ENCODE measurements around the gene VCX2. TPM values are rescaled to one million over a fixed set of nuclear protein-coding genes. Genes with fewer than 3 reads are reported as not detected.

VCX2 gene
- total and polyA plus RNA-seq, 2 donors (not counting 3 experiments of a cell fraction or from before 2014, with no cell fraction given): not detected

DNA sequence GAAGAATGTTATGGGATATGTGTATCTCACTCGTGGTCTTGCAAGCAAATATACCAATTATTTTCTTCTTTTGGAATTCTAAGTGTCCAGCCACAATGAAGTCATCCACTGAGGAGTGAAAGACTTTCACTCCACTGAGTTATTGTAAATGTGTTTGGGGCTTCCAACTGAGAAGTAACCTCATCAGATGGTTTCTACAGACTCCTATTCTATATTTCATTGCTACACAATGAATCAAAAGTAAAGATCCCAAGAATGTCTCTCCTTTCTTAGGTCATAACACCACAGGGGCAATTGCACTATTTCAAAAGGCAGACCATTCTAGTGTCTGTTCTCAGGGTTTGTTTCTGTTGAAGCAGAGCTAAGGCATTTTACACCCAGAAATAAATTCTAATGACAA, 12.3 kb upstream of the VCX2 start:
- no peak overlapping the region for H3K4me3 ChIP-seq (replicated peaks in 1 of 3; ENCODE audit: insufficient read depth in 1 of 3, low read depth in 1 of 3, low read length in 3 of 3)
- dilution Hi-C loops (cut with MboI; ENCODE audit: extremely low pct_ligation_motif_present, low sequenced_read_pairs) (no loop called here), intact Hi-C loops (cut with micrococcal nuclease) (loop anchor here (10.0 kb wide), 1 partner anchor 551 kb away; the partner anchor contains the start of gene ANOS1)
- no TSS peak for BruUV-seq (replicated peaks)
- no peaks in the 10 kb centered on the region for H3K79me2 ChIP-seq (ENCODE audit: control insufficient read depth, insufficient read depth, low read length)
- no peak overlapping the region for H3K9ac ChIP-seq (replicated peaks; ENCODE audit: extremely low read depth, insufficient read depth, low read length)
- H3K4me2 ChIP-seq (ENCODE audit: insufficient read depth, low read length): no peak overlapping the region
- no peak overlapping the region for H2AFZ ChIP-seq (ENCODE audit: low read depth, low read length)
- H3K9me1 ChIP-seq (replicated peaks; ENCODE audit: control insufficient read depth, extremely low read depth, insufficient read depth, low read length): no peaks in the 10 kb centered on the region
- DNase-seq (ENCODE audit: low read depth, low spot score) (no peak), FAIRE-seq (no peak)
- no peak for TF ChIP-seq MYC (IDR thresholded peaks at IDR 0.05; ENCODE audit: low read depth, low read length)
- TF ChIP-seq EZH2 (IDR thresholded peaks at IDR 0.05; ENCODE audit: borderline replicate concordance, low read depth, low read length, severe bottlenecking): no peak
- no peak for TF ChIP-seq GATA2 (IDR thresholded peaks at IDR 0.05; ENCODE audit: insufficient read depth, insufficient read length, low read depth, low read length)
- TF ChIP-seq, protein P1, sequence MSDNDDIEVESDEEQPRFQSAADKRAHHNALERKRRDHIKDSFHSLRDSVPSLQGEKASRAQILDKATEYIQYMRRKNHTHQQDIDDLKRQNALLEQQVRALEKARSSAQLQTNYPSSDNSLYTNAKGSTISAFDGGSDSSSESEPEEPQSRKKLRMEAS (IDR thresholded peaks at IDR 0.05; ENCODE audit: insufficient read depth, insufficient read length): no peak
- TF ChIP-seq, protein P2, sequence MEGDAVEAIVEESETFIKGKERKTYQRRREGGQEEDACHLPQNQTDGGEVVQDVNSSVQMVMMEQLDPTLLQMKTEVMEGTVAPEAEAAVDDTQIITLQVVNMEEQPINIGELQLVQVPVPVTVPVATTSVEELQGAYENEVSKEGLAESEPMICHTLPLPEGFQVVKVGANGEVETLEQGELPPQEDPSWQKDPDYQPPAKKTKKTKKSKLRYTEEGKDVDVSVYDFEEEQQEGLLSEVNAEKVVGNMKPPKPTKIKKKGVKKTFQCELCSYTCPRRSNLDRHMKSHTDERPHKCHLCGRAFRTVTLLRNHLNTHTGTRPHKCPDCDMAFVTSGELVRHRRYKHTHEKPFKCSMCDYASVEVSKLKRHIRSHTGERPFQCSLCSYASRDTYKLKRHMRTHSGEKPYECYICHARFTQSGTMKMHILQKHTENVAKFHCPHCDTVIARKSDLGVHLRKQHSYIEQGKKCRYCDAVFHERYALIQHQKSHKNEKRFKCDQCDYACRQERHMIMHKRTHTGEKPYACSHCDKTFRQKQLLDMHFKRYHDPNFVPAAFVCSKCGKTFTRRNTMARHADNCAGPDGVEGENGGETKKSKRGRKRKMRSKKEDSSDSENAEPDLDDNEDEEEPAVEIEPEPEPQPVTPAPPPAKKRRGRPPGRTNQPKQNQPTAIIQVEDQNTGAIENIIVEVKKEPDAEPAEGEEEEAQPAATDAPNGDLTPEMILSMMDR (IDR thresholded peaks at IDR 0.05; ENCODE audit: extremely low read depth in 1 of 2, insufficient read depth in 1 of 2, low read depth in 1 of 2, low read length in 2 of 2): no peak
- no peak for TF ChIP-seq POLR2A (IDR thresholded peaks at IDR 0.05; ENCODE audit: low read depth, low read length)
- TF ChIP-seq JUN (IDR thresholded peaks at IDR 0.05; ENCODE audit: borderline replicate concordance, insufficient read depth, insufficient read length, low read depth): no peak
- TF ChIP-seq FOS (IDR thresholded peaks at IDR 0.05; ENCODE audit: borderline replicate concordance, insufficient read depth, low read length): no peak
- no peak for TF ChIP-seq POLR2AphosphoS5 (IDR thresholded peaks at IDR 0.05; ENCODE audit: insufficient read depth, low read depth, low read length)
- no peaks in the 10 kb centered on the region for H3K9me3 ChIP-seq (replicated peaks; ENCODE audit: control insufficient read depth, insufficient read depth, low read length)
- H3K27ac ChIP-seq (ENCODE audit: insufficient read depth, low read depth, low read length): no peak overlapping the region
- H3K27me3 ChIP-seq (ENCODE audit: control insufficient read depth in 2 of 2, insufficient read depth in 2 of 2, low read length in 2 of 2): no peaks in the 10 kb centered on the region
- H4K20me1 ChIP-seq (replicated peaks; ENCODE audit: control insufficient read depth, extremely low read depth, insufficient read depth, low read length): no peaks in the 10 kb centered on the region
- POLR2A ChIA-PET: no interaction called here
- H3K4me1 ChIP-seq (ENCODE audit: control insufficient read depth, extremely low read depth, insufficient read depth, low read length): no peaks in the 10 kb centered on the region
- H3K36me3 ChIP-seq (ENCODE audit: control insufficient read depth in 2 of 2, extremely low read depth in 1 of 2, insufficient read depth in 2 of 2, low read length in 2 of 2): no peaks in the 10 kb centered on the region
- CTCF ChIA-PET: no interaction called here

Data from endothelial cell of umbilical vein (primary cell).